Raji (cell line): ENCODE data around the gene CHAD.

Source experiments
- POLR2A ChIP-seq: IDR thresholded peaks from 2 replicates; pipeline ENCODE4 v1.6.1; 2011; ENCODE audit warnings: low read depth, low read length, control low read depth; ENCODE audit not compliant: insufficient read depth

Gene CHAD

DNA sequence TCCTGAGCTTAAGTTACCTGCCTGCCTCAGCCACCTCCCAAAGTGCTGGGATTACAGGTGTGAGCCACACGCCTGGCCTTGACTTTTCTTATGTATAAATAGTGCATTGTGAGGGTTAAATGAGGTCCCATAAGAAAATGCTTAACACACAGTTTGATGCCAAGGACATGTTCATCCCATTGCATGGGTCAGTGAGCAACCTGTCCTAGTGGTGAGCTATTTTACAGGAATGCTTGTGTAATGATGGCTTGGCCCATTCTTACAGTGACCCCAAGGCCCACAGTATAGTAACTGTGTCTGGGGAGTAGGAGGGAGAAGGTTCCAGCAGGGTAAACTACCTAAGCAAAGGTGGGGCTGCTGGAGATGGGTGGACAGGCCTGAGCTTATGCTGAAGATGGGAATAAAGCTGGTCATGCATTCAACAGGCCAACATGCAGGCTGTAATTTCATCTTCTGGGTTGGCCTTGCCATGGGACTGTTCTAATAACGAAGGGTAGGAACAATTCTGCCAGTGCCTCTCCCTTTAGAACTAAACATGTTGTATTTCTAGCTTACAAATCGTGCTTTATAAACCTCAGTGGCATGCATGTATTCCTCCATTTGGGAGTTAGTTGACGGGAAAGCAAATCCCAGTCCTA is 36.4 kb downstream of the CHAD start:
- TF ChIP-seq POLR2A = no peak

DNA sequence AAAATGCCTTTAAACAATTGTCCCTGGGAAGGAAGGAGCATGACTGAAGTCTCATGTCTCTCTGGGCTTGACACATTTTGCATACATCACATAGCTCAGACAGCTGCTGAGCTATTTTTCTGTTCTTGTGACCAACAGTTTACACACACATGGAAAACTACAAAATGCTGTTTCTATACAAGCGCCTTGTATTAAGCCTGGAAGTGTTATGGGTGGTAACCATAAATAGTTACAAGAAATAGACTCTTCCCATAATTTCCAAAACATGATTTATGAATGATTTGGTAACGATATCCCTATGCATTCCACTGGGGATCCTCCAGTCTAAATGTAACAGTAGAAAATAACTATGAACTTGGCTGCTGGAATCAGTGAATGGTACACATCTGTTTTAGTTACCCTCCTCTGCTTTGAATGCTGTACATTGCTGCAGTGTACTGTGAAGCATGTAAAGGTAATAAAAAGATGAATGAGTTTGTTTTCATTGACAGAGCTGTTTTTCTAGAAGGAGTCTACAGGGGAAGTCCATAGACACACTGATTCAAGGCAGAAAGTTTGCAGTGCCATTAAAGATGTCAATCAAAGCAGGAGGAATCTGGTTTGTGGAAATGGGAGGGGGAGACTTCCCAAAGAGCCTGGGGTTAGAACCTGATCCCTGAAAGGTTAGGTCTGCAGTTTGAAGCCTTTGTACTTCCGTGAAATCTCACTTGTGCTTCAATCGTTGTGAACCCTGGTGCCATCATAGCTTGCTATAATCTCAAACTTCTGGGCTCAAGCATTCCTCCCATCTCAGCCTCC is 37.7 kb downstream of the CHAD start:
- no peak for TF ChIP-seq POLR2A

DNA sequence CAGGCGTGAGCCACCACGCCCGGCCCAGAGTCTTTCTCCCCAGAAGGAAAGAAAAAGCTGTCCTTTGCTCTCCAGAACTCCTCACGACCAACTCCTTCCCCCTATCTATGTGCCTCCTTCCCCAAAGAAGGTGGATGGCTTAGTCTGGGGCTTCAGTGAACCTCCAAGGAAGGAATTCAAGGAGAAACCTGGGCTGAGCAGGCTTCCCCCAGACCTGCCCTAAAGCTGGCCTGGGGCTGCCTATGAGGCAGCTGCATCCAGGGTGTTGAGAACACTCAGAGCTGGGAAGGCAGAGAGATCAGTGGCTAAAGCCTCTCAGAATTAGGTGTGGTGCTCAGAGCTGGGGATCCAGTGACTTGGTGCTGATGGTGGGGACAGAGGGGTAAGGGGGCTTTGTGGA is 38.9 kb downstream of the CHAD start:
- no peak for TF ChIP-seq POLR2A

DNA sequence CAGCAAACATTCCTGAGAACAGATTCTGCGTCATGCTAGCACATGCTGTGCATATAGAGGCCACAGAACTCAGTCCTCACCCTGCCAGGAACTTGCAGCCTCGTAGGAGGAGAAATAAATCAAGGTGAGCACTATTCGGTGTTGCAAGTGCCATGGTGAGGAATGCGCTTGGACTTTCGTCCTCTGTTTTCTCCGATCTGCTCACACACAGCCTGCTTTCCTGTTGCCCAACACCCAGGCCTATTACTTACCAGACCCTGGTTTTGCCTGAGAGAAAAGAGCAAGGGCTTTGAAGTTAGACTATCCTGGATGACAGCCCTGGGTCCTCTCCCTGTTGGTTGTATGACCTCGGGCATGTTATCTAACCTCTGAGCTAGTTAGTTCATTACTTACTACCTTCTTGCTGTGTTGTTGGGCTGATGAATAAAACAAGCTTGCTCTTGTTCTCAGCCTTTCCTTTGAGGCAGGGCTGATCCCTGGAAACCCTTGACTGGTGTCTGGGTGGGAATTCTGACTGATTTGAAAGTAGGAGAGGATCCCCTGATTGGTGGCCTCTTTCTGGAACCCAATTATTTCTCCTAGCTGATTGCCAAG is 39.8 kb downstream of the CHAD start:
- no peak for TF ChIP-seq POLR2A

DNA sequence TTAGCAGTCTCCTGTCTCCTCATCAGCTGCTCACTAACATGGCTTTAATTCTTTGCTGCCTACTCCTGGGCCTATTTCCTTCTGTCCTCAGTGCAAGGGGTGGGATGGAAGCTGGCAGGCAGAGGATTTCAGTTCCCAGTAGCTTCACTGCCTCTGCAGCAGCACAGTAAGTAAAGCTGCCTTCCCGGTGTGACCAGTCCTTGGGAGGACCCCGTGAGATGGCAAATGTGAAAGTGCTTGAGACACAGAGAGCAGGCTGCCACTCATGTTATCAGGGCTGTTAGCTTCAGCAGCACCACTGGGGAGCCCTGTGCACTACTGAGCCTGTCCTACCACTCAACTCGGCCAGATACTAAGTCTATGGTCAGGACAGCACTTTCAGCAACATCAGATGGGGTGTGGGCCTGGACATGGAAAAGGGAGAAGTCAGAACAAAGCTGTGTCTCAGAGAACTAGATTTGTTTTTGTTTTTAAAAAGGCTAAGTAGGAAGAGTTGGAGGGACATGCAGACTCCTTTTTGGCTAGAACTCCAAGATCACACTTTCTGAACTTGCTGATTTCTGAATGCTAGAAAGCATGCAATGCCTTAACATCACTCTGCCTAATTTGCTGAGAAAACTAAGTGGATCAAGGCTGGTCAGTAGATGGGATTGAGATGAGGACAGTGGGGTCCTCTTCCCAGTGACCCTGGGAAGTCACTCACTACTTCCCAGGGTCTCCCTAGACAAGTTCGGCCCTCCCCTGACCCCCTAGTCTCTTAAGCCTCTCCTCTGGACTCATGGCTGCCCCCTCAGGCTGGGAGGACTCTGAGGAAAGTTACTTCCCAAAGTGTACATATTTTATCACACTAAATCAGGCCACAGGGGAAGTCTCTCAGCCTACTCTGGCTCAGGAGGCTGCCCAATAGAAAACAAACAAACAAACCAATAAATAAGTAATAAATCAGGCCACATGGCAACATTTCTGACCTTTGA is 41.6 kb downstream of the CHAD start:
- TF ChIP-seq POLR2A = peak; percentile 56; the same call in 1 of the 2 replicates

DNA sequence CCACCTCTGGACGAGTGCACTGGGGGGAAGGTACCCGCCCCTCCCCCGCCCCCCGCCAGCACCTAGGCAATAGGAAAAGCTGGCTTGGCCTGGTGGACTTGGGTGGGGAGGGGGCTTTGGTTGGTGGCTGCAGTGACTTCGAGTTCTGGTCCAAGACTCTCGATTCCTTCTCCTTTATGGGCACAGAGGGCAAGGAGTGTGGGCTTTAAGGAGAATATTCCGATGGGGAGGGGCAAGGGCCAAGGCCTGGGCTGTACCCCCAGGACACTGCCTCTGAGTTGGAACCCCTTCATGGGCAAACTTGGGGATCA is 42.3 kb downstream of the CHAD start:
- TF ChIP-seq POLR2A = no peak

DNA sequence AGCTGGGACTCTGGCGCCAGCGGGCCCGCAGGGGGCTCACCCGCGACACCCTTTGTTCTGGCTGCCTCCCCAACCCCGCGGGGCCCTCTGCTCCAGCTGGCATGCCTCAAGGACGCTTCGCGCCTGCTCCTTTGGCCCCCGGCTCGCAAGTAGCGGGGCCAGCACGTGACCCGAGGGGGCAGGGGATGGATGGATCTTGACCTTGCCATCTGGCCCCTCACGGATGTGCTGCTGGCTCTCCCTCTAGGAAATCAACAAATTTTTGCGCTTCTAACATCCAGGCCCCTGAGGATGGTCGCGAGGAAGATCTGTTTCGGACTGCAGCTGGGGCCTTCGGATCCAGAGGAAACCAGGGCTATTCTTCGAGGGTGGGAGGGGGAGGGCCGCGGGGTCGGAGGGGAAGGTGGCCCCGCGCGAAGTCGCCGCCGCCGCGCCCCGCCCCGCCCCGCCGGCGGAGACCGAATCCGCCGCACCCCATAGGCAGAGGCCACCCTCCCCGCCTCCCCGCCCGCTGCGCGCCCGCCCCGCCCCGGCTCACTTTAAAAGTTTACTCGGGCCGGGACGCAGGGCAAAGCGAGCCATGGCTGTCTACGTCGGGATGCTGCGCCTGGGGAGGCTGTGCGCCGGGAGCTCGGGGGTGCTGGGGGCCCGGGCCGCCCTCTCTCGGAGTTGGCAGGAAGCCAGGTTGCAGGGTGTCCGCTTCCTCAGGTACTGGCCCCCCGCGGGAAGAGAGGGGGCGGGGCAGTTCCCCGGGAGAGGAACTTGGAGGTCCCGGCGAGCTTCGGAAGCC is 42.8 kb downstream of the CHAD start, which contains the start of gene ACSF2:
ACSF2 (plus strand) TSS at position 537 of the 790 bp plus-strand sequence; CDS start at position 581, 44 bp downstream.
- peak; percentile 61; the same call in 1 of the 2 replicates for TF ChIP-seq POLR2A

DNA sequence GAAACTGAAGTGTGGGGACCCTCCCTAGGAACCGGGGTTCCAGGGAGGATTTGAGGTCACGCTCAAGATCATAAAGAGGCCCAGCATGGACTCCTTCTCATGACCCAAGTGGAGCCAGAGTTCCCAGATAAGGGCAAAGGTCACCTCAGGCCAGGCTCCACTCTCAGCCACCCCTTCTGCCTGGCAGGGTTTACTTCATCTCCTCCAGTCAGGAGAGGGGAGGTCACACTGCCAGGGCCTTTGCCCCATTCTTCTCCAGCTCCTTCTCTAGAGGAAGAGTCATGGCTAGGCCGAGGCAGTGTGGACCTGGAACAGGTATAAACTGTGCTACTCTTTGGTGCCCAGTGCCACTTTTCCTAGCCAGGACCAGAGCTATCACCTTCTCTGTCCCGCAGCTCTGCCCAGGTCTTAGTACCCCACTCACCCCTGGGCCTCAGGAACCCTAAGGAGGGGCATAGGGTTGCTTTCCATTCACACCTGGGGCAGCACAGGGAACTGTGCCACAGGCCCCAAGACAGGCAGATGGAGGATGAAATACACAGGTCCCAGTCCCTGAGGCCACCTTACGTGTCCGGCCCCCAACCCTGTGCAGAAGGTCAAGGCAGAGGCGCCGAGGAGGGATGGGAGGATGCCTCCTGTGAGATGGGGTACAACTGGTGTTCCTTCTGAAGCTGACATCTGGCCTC is 43.5 kb downstream of the CHAD start:
- no peak for TF ChIP-seq POLR2A

DNA sequence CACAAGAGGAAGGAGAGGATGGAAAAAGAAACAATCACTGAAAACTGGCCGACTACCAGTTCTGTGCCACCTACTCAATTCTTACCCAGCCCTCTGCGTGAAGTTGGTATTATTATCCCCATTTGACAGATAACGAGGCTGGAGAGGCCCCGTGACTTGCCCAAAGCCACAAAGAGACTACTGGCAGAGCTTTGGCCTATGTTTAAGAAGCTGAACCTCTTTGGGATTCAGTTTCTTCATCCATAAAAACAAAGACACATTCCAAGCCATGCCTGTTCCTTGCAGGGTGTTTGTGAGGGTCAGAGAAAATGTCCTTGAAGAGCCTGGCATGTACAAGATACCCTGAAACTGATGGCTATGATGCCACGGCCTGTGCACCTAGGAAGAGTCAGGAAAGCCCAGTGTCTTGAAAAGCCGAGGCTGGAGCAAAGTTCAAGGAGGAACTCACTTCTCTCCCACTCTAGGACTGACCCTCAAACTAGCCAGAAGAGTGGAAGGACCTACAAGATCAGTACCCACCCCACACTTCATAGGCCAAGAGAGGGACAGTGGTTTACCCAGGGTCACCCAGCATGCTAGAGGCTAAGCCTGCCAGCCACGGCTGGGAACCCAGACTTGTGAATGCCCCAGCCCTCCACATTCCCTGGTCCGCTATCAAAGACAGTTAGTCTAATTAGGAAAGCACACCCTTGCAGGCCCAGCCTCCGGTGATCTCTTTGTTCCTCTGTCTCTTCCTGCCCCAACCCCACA is 44.3 kb downstream of the CHAD start:
- no peak for TF ChIP-seq POLR2A

DNA sequence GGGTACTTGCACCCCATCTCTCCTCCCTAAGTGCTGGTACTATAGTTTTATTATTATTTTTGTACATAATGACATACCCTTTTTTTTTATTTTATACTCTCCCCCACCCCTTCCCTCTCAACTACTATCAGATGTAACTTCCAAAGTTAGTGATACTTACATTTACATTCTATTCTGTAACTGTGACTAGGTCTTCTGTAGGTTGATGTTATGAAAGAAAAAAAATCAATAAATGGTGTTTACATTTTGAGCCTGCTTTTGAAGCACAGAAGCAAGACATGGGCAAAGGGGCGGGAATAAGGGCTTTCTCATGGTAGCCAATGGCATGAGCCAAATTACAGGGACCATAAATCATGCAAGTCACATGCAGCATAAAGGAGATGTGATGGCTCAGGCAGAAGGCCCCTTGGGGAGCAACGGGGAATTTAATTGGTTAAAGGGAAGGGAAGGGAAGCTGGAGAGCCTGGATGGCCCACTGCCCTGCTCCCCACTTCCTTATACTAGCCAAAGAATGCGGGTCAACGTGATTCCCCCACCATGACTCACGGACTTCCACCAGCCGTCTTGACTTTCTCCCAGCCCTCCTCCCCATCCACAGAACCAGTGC is 45.0 kb downstream of the CHAD start:
- no peak for TF ChIP-seq POLR2A

DNA sequence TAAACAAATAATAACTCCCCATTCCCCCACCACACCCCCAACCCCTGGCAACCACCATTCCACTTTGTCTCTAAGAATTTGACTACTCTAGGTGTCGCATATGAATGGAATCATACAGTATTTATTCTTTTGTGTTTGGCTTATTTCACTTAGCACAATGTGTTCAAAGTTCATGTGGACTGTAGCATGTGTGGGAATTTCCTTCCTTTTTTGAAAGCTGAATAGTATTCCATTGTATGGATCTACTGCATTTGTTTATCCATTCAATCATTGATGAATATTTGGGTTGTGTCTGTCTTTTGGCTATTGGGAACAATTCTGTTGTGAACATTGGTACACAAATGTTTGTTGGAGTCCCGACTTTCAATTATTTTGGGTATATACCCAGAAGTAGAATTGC is 45.9 kb downstream of the CHAD start:
- TF ChIP-seq POLR2A = no peak

DNA sequence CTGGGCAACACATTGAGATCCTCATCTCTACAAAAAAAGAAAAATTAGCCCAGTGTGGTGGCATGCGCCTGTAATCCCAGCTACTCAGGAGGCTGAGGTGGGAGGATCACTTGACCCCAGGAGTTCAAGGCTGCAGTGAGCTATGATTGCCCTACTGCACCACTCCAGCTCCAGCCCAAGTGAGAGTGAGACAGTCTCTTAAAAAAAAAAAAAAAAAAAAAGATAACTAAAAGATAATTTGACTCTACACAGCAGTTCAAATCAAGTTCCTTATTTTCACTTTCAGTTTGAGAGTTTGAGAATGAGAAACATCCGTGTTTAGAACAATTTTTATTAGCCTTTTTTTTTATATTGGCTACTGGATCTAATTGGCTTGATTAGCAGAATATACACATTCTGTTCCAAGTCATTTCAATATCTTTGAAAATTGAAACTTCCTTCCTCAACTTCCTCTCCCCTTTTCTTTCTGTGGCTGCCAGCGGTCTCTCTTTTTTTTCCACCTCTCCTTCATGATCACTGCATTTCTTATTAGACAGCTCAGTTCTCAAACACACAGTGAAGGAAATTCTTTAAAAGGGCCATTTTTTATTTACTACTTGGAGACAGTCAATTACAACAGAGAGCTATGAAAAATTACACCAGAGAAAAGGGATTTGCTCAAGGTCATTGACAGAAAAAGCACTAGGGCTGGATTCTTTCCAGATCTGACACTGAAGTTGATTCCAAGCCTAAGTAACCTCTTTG is 47.2 kb downstream of the CHAD start:
- TF ChIP-seq POLR2A = 0 out of 2 replicates have a peak, but pooled peaks have one; percentile 20

DNA sequence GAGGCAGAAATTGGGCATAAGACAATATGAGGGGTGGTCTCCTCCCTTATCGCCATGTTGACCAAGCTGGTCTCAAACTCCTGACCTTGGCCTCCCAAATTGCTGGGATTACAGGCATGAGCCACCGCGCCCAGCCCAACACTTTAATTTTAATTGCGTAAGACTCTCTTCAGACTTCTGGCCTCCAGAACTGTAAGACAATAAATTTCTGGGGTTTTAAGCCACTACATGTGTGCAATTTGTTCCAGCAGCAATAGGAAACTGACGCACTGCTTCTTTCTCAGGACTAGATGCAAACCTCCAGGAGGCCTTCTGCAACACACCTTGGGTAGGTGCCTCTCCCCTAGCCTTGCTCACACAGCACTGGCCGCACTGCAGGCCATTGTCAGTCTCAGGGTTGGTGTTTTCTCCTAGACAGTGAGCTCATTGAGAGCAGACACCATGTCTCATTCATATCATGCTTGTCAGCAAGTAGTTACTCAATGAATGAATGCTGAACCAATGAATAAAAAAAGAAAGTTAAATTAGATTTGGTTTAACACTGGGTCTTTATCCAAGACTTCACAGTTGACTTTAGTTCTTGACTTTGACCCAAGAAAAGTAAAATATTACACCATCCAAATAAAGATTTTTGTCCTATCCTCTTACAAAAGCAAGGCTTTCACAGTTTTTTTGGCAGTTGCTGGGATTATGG is 48.1 kb downstream of the CHAD start:
- no peak for TF ChIP-seq POLR2A
